Midbrain (tissue), 1 donor: Measurements from ENCODE around the gene MSI2.

Source experiments
- DNase-seq: peaks from one replicate; lab custom pipeline; 2025; lab: John Stamatoyannopoulos, UW

MSI2 gene

DNA sequence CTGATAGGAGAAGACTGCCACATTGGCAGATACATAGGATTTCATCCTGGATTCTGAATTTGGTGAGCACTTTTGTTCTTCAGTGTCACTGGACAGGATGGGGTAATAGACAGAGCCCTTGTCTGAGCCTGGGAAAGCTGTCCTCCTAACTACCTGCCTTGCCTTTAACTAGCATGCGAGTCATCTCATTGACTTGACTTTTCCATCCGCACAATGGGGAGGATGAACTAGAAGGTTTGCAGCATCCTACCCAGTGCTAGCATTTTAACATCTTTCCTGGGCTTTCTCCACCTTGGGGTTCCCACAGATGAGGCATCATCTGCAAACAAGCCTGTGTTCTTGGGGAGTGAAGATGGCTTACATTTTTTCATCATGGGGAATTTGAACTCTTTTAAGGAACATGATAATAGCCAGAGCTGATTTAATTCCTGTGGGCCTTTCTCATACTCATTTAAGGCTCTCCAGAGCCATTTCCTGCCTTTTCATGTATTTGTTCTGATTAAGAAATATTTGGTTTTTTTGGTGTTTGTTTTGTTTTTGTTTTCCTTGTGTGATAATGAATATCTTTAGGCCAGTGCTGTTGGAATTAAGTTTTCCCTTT lies 139.5 kb downstream of the MSI2 start:
- no peak for DNase-seq

DNA sequence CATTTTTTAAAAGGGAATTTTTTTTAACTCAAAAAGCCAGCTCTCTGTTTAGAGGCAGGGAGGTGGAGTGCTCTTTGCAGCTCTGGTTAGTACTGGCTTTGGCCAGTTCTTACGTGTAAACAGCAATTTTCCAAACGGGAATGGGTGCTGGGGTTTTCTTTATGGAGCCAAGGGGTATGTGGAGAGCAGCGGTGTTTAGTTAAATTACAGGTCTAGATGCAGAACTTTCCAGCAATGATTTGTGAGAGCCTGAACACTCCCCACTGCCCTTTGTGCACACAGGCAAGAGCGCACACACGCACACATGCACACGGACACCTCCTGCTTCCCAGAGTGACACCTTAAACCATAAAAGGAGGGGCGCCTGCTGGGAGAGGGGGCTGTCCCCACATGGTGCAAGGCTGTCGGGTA lies 140.2 kb downstream of the MSI2 start:
- no peak for DNase-seq

GRCh38 chr17:57397402-57397801 lies 141.1 kb downstream of the MSI2 start:
- peak; percentile 48 for DNase-seq

DNA sequence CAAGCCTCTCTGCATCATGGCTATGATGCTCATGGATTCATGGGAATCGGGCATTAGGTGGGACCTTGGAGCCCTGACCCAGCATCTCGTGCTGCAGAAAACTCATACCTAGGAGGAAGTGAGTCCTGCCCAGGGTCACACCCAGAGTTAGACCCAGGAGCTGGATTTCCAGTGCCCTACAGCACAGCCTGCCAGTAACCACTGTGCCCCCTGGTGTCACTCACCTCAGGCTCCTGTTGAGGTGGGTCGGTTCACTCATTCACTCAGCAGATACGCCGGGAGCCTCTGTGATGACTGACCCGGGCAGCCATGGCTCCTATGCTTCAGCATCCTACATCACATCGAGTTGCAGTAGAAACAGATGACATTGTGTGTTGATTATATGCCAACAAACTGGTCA lies 143.4 kb downstream of the MSI2 start:
- DNase-seq, result no peak

- DNase-seq, result no peak
These were observed 144.3 kb downstream of the MSI2 start for GRCh38 chr17:57400648-57401047.

DNA sequence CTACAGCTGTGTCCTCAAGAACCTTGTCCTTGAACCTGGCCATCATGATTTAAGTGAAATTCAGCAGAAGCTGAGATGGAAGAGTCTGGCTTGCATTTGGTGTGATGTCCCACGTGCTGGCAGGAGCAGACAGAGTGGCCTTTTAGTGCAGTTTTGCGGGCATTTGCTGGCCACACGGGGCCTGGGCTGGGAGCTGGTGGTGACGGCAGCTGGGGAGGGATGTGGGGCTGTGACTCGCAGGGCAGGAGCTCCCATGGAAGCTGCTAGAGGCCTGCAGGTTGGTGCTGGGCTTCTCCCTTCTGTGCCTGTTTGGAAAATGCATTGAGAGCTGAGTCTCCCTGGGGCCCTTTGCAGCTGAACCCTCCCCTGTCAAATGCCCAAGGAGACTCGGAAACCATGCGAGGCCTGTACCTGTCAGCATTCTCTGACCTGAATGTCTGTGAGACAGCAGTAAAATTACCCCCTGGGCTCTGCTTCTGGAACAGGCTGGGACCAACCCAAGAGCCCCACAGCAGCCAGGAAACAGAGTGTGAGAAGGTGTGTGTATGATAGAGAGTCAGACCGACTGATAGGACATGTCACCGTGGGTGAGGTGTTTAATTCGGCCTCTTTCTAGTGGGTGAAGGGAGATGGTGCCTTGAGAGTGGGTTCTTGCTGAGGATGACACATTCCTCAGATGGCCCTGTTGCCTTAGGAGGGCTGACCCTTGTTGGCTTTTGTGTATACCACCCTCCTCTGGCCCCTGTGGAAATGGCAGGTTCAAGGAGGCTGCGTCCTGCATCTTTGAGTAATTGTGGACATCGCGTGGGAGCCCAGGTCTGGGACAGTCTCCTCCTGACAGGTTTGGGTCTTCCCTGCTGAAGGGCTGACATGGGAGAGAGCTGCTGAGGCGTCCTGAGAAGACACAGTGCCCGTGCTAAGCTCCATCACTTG lies 145.5 kb downstream of the MSI2 start:
- no peak for DNase-seq

DNA sequence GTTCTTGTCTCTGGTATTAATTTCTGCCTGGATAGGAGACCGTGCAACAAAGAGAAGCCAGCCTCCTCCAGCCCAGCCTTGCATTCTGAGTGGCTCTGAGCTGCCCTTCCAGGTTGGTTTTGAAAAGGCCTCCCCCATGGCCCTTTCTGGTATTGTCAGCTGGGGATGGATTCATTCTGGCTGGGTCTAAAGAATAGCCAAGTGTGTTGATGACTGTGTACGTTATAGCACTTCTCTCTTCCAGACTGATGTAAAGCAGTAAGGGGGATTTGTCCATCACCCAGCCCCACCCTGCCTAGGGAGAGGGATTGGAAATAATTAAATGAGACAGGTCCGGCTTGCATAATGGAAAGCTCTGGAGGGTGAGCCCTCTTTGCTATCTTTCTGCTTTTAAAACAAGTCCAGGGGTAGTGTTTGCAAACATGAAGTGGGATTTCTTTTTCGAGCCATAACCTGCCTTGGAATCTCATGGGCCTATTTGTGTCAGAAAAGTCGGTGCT lies 146.4 kb downstream of the MSI2 start:
- DNase-seq, result no peak

GRCh38 chr17:57403236-57403635 lies 146.9 kb downstream of the MSI2 start:
- peak; percentile 68 for DNase-seq

DNA sequence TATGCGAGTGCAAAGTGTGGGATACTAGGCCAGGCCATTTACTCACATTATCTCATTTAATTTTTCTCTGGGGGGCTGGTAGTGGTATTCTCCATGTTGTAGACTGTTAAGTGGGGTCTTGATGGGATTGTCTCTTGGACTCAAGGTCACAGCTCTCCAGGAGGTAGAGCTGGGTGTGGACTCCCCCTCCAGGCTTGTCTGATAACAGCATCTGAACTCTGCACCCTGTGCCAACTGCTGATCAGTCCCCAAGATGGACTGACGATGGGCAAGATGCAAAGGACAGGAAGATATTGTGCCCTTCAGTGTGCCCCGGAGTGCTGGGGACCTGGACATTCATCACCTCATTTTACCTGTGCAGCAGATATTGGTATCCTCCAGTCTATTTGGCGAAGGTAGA lies 147.8 kb downstream of the MSI2 start:
- DNase-seq, result no peak

GRCh38 chr17:57404795-57405490 lies 148.6 kb downstream of the MSI2 start:
- DNase-seq, result no peak

DNA sequence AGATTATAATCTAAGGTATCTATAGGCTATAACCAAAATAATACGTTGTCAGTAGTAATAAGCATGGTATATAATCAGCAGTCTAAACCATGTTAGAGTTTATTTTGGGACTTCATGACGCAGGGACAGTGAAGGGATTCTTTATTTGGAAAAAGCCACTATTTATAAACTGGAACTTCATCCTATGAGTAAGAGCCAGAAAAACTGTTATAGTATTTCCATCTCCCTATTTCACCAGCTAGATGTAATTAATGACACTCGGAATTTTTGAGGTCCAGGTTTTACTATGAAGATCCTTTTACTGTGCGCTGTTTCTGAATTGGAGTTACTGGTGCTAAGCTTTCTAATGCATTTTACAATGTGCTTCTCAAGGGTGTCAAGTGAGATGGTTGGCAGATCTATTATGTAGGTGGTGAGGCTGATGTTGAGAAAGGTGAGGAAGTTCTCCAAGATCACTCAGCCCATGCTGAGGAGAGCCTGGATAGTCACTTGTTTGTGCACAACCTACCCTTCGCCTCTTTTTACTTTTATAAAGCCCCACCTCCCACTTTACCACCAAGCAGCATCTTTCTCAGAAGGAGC lies 149.3 kb downstream of the MSI2 start:
- no peak for DNase-seq

GRCh38 chr17:57406131-57406980 lies 150.0 kb downstream of the MSI2 start:
- peak; percentile 79 for DNase-seq

- no peak for DNase-seq
These were observed 150.6 kb downstream of the MSI2 start for GRCh38 chr17:57406981-57407286.

- no peak for DNase-seq
These were observed 151.2 kb downstream of the MSI2 start for GRCh38 chr17:57407287-57408070.

DNA sequence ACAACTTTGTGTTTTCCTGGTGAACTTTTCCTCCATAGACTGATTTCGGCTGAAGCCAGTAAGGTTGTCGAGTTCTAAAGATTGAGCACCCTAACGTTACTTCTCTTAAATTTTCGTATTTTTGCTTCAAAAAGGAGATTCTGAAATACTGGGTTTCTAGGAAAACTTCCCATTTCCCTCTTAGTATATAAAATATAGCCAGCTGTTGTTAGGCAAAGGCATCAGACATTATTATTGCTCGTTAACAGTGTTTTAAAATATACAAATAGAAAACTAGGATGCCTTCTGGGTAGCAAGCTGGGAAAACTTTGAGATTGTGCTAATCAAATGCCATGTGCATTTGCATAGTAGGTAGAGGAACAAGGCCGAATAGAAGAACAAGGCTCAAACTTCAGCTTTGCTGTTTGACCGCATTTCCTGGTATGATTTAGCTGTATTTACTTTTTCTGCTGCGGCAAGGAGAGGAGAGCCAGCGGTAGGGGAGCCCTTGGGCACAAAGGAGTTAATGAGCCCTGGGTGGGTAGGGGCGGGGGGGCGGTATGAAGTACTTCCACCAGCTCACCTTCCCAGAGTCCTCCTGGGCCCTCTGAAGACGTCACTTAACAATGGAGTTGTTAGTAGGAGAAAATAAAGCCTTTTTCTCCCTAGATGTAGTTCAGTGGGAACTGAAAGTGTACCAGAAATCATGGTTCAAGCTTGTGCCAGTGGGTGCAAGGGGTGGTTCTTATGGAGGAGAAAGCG lies 151.9 kb downstream of the MSI2 start:
- DNase-seq, result peak; percentile 39

DNA sequence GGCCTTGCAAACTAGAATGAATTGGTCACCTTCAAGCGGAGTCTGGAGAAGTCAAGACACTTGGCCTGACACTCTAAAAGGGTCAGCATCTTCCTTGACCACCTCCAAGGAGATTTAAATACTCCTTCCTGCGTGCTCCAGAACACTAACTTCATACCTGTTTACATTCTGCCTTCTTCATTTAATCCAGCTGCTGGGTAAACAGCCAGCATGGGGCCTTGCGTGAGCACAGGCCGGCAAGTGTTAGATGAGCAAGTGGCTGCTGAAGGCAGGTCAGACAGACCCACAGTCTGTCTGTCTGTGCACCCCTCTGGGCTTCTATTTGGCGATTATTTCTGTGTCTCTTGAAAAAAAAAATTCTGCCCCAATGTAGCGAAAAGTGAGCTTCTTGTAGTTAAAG lies 153.8 kb downstream of the MSI2 start:
- DNase-seq, result no peak

- DNase-seq, result no peak
These were observed 156.3 kb downstream of the MSI2 start for GRCh38 chr17:57412520-57413096.

DNA sequence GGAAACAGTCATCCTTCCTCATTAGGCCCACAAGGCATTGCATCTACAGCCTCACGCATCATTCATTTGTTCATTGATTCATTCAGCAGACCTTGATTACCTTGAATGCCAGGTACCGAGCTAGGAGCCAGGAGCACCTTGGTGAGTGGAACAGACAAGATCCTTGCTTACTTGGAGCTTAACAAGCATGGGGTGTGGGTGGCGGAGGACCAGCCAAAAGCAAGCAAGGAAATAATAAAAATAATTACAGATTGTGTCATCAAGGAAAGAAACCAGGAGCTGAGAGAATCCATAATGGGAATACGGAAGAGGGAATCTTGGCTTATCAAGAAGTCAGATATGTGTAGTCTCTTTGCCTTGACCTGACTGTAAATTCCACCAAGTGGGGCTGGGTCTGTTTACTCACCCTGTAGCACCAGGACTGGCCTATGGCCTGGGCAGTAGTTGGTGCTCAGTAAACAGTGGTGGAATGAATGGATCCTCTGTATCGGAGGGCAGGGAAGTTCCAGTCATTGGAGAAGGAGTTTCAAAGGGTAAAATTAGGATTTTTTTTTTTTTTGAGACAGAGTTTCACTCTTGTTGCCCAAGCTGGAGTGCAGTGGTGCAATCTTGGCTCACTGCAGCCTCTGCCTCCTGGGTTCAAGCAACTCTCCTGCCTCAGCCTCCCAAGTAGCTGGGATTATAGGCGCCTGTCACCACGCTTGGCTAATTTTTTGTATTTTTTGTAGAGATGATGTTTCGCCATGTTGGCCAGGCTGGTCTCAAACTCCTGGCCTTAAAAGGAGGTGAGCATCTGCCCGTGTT lies 157.7 kb downstream of the MSI2 start:
- no peak for DNase-seq

DNA sequence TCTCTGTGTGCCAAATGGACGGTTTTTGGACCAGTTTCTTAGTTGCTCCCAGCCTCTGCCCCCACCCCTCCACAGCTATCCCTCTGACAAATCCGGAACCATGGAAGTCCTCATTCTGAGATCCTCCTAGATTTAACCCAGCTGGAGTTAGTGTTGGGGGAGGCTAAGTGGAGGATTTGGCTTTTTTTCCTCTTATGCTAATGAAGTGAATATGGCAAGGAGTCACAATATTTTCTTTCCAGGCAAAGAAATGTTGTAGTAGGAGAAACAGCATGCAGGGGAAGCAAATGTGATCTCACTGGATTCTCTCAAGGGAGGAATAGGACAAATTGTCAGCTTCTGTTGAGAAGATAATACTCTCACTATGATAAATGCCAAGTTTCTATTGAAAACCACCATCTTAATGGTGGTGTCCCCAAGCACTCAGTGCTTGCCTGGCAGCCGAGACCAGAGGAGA lies 159.5 kb downstream of the MSI2 start:
- DNase-seq, result peak; percentile 35
